Gastrocnemius medialis (tissue), 4 donors: ENCODE results near the gene GSTK1.

Source experiments
- CTCF ChIP-seq, 5 experiments: fragments of 450-650 bp in 3 of 5; fragments of 200-600 bp in 2 of 5; sonication (generic) in 2 of 5; IDR thresholded peaks in 4 of 5; conservative IDR thresholded peaks in 1 of 5; 1 replicate in 4 of 5; 2 replicates in 1 of 5; pipeline ENCODE4 v1.5.1; 2016 to 2019; ENCODE audit warnings: antibody characterized with exemption in 5 of 5, mild to moderate bottlenecking in 3 of 5, moderate library complexity in 3 of 5
- POLR2A ChIP-seq, 2 donors: fragments of 450-650 bp; IDR thresholded peaks; one replicate each; pipeline ENCODE4 v1.6.1; 2017; ENCODE audit warnings: antibody characterized with exemption in 2 of 2, mild to moderate bottlenecking in 2 of 2, moderate library complexity in 2 of 2

GRCh38 chr7:143222782-143223181 lies 40.5 kb upstream of the GSTK1 start:
- TF ChIP-seq CTCF (IDR thresholded peaks at IDR 0.05 in 4 of 5, conservative IDR thresholded peaks at IDR 0.05 in 1 of 5): no peak
- TF ChIP-seq POLR2A (IDR thresholded peaks at IDR 0.05): no peak
